Measurements from ENCODE around the gene MUC6. TPM values are rescaled to one million over a fixed set of nuclear protein-coding genes. Genes with fewer than 3 reads are reported as not detected.
A peak's percentile ranks its signal among the peaks of the same experiment; 100 is the strongest.

The MUC6 gene
- total and polyA plus RNA-seq, 9 of the 15 experiments (the other 6 are each of a cell fraction or from before 2014, with no cell fraction given) = not detected

- no peak for FAIRE-seq
- 87% methylated on average over 34 of the region's 38 CpGs for WGBS (ENCODE audit: insufficient coverage, low coverage, missing lambda C conversion rate)
- Histone ChIP-seq H3K4me1 (replicated peaks in 1 of 2; ENCODE audit: control insufficient read depth in 2 of 2, insufficient read depth in 2 of 2, low read length in 2 of 2) (peaks cover 0 to 18% of the 10 kb centered on the region in 2 experiments; a peak in 1 of 5 replicates), H3K79me2 (ENCODE audit: control insufficient read depth, insufficient read depth, low read length) (no peaks in the 10 kb centered on the region), H4K20me1 (replicated peaks; ENCODE audit: control insufficient read depth, insufficient read depth, low read length) (no peaks in the 10 kb centered on the region), H3K9me3 (replicated peaks; ENCODE audit: control insufficient read depth, insufficient read depth, low read depth, low read length) (no peaks in the 10 kb centered on the region), H3K36me3 (ENCODE audit: control insufficient read depth, insufficient read depth, low read length) (peaks cover 48% of the 10 kb centered on the region; the same call in 2 of the 3 replicates), H2AFZ (ENCODE audit: low read depth, low read length) (no peak overlapping the region), H3K27me3 (ENCODE audit: control insufficient read depth in 2 of 2, insufficient read depth in 2 of 2, low read length in 2 of 2) (no peaks in the 10 kb centered on the region), H3K27ac (ENCODE audit: extremely low read depth, low read depth, low read length) (no peak overlapping the region), H3K4me3 (no peak overlapping the region), H3K9me1 (ENCODE audit: control insufficient read depth, insufficient read depth, low read length) (no peaks in the 10 kb centered on the region), H3K4me2 (ENCODE audit: insufficient read depth, low read length) (no peak overlapping the region), H3K9ac (ENCODE audit: insufficient read depth in 1 of 2, low read depth in 2 of 2, low read length in 2 of 2) (no peak overlapping the region)
- TF ChIP-seq HNRNPL (IDR thresholded peaks at IDR 0.05; ENCODE audit: low read depth, low read length) (no peak), SMAD4 (CRISPR knock-in tag; conservative IDR thresholded peaks at IDR 0.05) (no peak), NFE2L1 (tag; IDR thresholded peaks at IDR 0.05; ENCODE audit: borderline replicate concordance, low read depth) (no peak), POLR2G (IDR thresholded peaks at IDR 0.05; ENCODE audit: low read depth, low read length) (peak; percentile 42), RBM22 (IDR thresholded peaks at IDR 0.05; ENCODE audit: low read depth, low read length, poor library complexity, severe bottlenecking) (peak; percentile 35), SIX5 (IDR thresholded peaks at IDR 0.05; ENCODE audit: borderline replicate concordance in 1 of 2, insufficient read depth in 1 of 2, low read depth in 1 of 2, low read length in 2 of 2) (no peak)
- DNase-seq (ENCODE audit: extremely low read depth in 1 of 4, low spot score in 3 of 4) = no peak
- ChIA-PET POLR2A (interaction anchor here (0.6 to 1.9 kb wide), 4 partner anchors 9 to 41 kb away, joined by 3 to 5 read pairs (median 4); no protein-coding TSS in a partner anchor), CTCF (ENCODE audit: low intra/inter-chr PET ratio) (no interaction called here)
- BruUV-seq (replicated peaks) = no TSS peak
- intact Hi-C loops (cut with micrococcal nuclease) = no loop called here
- ATAC-seq = no peak
- in situ Hi-C loops (cut with MboI) = no loop called here
Measured at GRCh38 chr11:1008001-1008802, 28.3 kb downstream of the MUC6 start.

Data from K562 (cell line).